A673 (cell line): ENCODE measurements around the gene TMEM108.

Experiments used
- CTCF ChIP-seq: fragments of 300-800, 200-600 bp; sonication (generic); conservative IDR thresholded peaks from 2 replicates; pipeline ENCODE4 v1.5.1; 2017; ENCODE audit warnings: low read depth, mild to moderate bottlenecking, antibody characterized with exemption, low read length, moderate library complexity, mixed read lengths
- EZH2 ChIP-seq: fragments of 200-600 bp; sonication (generic); IDR thresholded peaks from 2 replicates; pipeline ENCODE4 v1.6.1; 2017; ENCODE audit warnings: borderline replicate concordance, low read depth, mild to moderate bottlenecking, mixed read lengths, antibody characterized with exemption, low read length; ENCODE audit not compliant: poor library complexity, severe bottlenecking

- TF ChIP-seq CTCF, result no peak
- no peak for TF ChIP-seq EZH2
These were observed 75.3 kb downstream of the TMEM108 start for GRCh38 chr3:133113526-133113925.
